Mesendoderm (in vitro differentiated cells): Measurements from ENCODE around the gene RBM33.

ENCODE experiments used
- DNase-seq: peaks from one replicate; pipeline ENCODE4 v3.0.0; 2013
- H2AK5ac ChIP-seq: 2 replicates; pipeline ENCODE4 v1.6.1; 2013; ENCODE audit warnings: low read length, inconsistent platforms
- H2BK120ac ChIP-seq: 2 replicates; pipeline ENCODE4 v1.6.1; 2013; ENCODE audit warnings: low read depth, mild to moderate bottlenecking, low read length, moderate library complexity, mixed read lengths
- H2BK15ac ChIP-seq: replicated peaks from 2 replicates; pipeline ENCODE4 v1.6.1; 2013; ENCODE audit warnings: low read depth, mild to moderate bottlenecking, moderate library complexity
- H2BK5ac ChIP-seq: 2 replicates; pipeline ENCODE4 v1.6.1; 2013; ENCODE audit warnings: low read length, inconsistent platforms
- H3K18ac ChIP-seq: 2 replicates; pipeline ENCODE4 v1.6.1; 2013; ENCODE audit warnings: mild to moderate bottlenecking, low read length, mixed read lengths
- H3K23ac ChIP-seq: one replicate; pipeline ENCODE4 v1.6.1; 2013; ENCODE audit warnings: low read length
- H3K27ac ChIP-seq: 2 replicates; pipeline ENCODE4 v1.5.1; 2013; ENCODE audit warnings: low read depth, mild to moderate bottlenecking, inconsistent platforms, low read length, moderate library complexity
- H3K27me3 ChIP-seq: 2 replicates; pipeline ENCODE4 v1.6.1; 2013; ENCODE audit warnings: low read length, control low read depth, mild to moderate bottlenecking, inconsistent platforms; ENCODE audit not compliant: insufficient read depth, poor library complexity
- H3K36me3 ChIP-seq: 2 replicates; pipeline ENCODE4 v1.6.1; 2013; ENCODE audit warnings: low read length, inconsistent platforms; ENCODE audit not compliant: control insufficient read depth, insufficient read depth
- H3K4ac ChIP-seq: one replicate; pipeline ENCODE4 v1.6.1; 2013; ENCODE audit warnings: low read depth, mild to moderate bottlenecking, low read length, moderate library complexity
- H3K4me1 ChIP-seq: 2 replicates; pipeline ENCODE4 v1.6.1; 2013; ENCODE audit warnings: low read depth, low read length, inconsistent platforms; ENCODE audit not compliant: control insufficient read depth
- H3K4me2 ChIP-seq: 2 replicates; pipeline ENCODE4 v1.6.1; 2013; ENCODE audit warnings: low read length
- H3K4me3 ChIP-seq: 2 replicates; pipeline ENCODE4 v1.5.1; 2013; ENCODE audit warnings: mild to moderate bottlenecking, low read length
- H3K56ac ChIP-seq: one replicate; pipeline ENCODE4 v1.6.1; 2013; ENCODE audit warnings: low read length
- H3K79me1 ChIP-seq: 2 replicates; pipeline ENCODE4 v1.6.1; 2013; ENCODE audit warnings: low read length, inconsistent platforms
- H3K79me2 ChIP-seq: 2 replicates; pipeline ENCODE4 v1.6.1; 2013; ENCODE audit warnings: mild to moderate bottlenecking, low read length; ENCODE audit not compliant: control insufficient read depth, insufficient read depth
- H3K9ac ChIP-seq: 2 replicates; pipeline ENCODE4 v1.6.1; 2013; ENCODE audit warnings: low read length, inconsistent platforms
- H4K5ac ChIP-seq: one replicate; pipeline ENCODE4 v1.6.1; 2013; ENCODE audit warnings: low read length
- H4K8ac ChIP-seq: one replicate; pipeline ENCODE4 v1.6.1; 2013; ENCODE audit warnings: low read depth, mild to moderate bottlenecking, control low read depth, low read length, moderate library complexity
- WGBS: extraction: QIAGEN DNeasy Blood & Tissue Kit; methylation state at CpG from one replicate; pipeline ENCODE4 v1.1.7; 2013; ENCODE audit warnings: low lambda C conversion rate, missing lambda C conversion rate; ENCODE audit not compliant: insufficient coverage; ENCODE audit errors: extremely low coverage; 5-methylcytosine and 5-hydroxymethylcytosine counted together

Gene RBM33

GRCh38 chr7:155643804-155644177, 670 bp upstream of the RBM33 start:
- Histone ChIP-seq H3K4me2 (peak overlapping the region; percentile 65), H3K4me3 (peak overlapping the region; percentile 99), H3K56ac (peak overlapping the region; percentile 100), H4K8ac (peak overlapping the region; percentile 16), H2BK5ac (no peak overlapping the region), H2BK120ac (no peak overlapping the region), H3K9ac (peak overlapping the region; percentile 95), H3K18ac (peak overlapping the region; percentile 69), H3K4me1 (peaks cover 3% of the 10 kb centered on the region), H3K36me3 (no peaks in the 10 kb centered on the region), H4K5ac (peak overlapping the region; percentile 21), H3K79me1 (peaks cover 9% of the 10 kb centered on the region), H2BK15ac (no peak overlapping the region), H3K27me3 (no peaks in the 10 kb centered on the region), H2AK5ac (no peak overlapping the region), H3K23ac (peak overlapping the region; percentile 0), H3K79me2 (peaks cover 38% of the 10 kb centered on the region), H3K4ac (peak overlapping the region; percentile 65), H3K27ac (peak overlapping the region; percentile 95)
- WGBS = no CpG with 5 or more reads among the region's 32 CpGs
- DNase-seq = no peak

GRCh38 chr7:155644971-155645509, 579 bp downstream of the RBM33 start:
- peak overlapping the region; percentile 77 for H2BK5ac ChIP-seq

GRCh38 chr7:155645662-155646061, 1.2 kb downstream of the RBM33 start:
- Histone ChIP-seq H2BK120ac (no peak overlapping the region), H3K23ac (no peak overlapping the region), H3K4me2 (peak overlapping the region; percentile 50), H3K9ac (peak overlapping the region; percentile 57), H3K36me3 (no peaks in the 10 kb centered on the region), H4K8ac (no peak overlapping the region), H4K5ac (no peak overlapping the region), H2AK5ac (no peak overlapping the region), H3K18ac (no peak overlapping the region), H3K56ac (peak overlapping the region; percentile 31), H3K4ac (no peak overlapping the region), H3K4me1 (peaks cover 3% of the 10 kb centered on the region), H3K79me2 (peaks cover 53% of the 10 kb centered on the region), H3K27ac (no peak overlapping the region), H3K4me3 (no peak overlapping the region), H3K27me3 (no peaks in the 10 kb centered on the region), H3K79me1 (peaks cover 17% of the 10 kb centered on the region), H2BK5ac (no peak overlapping the region), H2BK15ac (no peak overlapping the region)
- no peak for DNase-seq
- no CpG with 5 or more reads among the region's 7 CpGs for WGBS

More at GRCh38 chr7:155644971-155645509, 579 bp downstream of the RBM33 start:
- Histone ChIP-seq H3K56ac (peak overlapping the region; percentile 100), H3K4me2 (peak overlapping the region; percentile 56), H3K27ac (peak overlapping the region; percentile 95), H3K79me1 (peaks cover 16% of the 10 kb centered on the region), H3K9ac (peak overlapping the region; percentile 95), H3K27me3 (no peaks in the 10 kb centered on the region), H3K36me3 (no peaks in the 10 kb centered on the region), H4K5ac (no peak overlapping the region), H2BK120ac (peak overlapping the region; percentile 10), H3K4me3 (peak overlapping the region; percentile 99), H3K23ac (peak overlapping the region; percentile 91), H2AK5ac (no peak overlapping the region), H3K79me2 (peaks cover 50% of the 10 kb centered on the region), H3K18ac (peak overlapping the region; percentile 54), H2BK15ac (no peak overlapping the region), H3K4ac (peak overlapping the region; percentile 92), H3K4me1 (peaks cover 3% of the 10 kb centered on the region), H4K8ac (no peak overlapping the region)
- DNase-seq = peak; percentile 63
- no CpG with 5 or more reads among the region's 22 CpGs for WGBS

GRCh38 chr7:155646669-155647068, 2.2 kb downstream of the RBM33 start:
- Histone ChIP-seq H2AK5ac (no peak overlapping the region), H3K4ac (no peak overlapping the region), H3K4me3 (no peak overlapping the region), H2BK120ac (no peak overlapping the region), H3K56ac (no peak overlapping the region), H3K4me2 (no peak overlapping the region), H3K79me1 (peaks cover 17% of the 10 kb centered on the region), H3K9ac (no peak overlapping the region), H2BK5ac (no peak overlapping the region), H4K8ac (no peak overlapping the region), H3K27me3 (no peaks in the 10 kb centered on the region), H3K36me3 (no peaks in the 10 kb centered on the region), H3K23ac (no peak overlapping the region), H4K5ac (no peak overlapping the region), H2BK15ac (no peak overlapping the region), H3K18ac (no peak overlapping the region), H3K27ac (no peak overlapping the region), H3K79me2 (peaks cover 62% of the 10 kb centered on the region), H3K4me1 (peaks cover 3% of the 10 kb centered on the region)
- DNase-seq = no peak
- 100% methylated on average over 1 of the region's 7 CpGs for WGBS

GRCh38 chr7:155647302-155647701, 2.8 kb downstream of the RBM33 start:
- peaks cover 17% of the 10 kb centered on the region for H3K79me1 ChIP-seq
- H3K4me1 ChIP-seq = peaks cover 3% of the 10 kb centered on the region
- no peak overlapping the region for H2AK5ac ChIP-seq
- no peak overlapping the region for H3K27ac ChIP-seq
- H3K4me2 ChIP-seq = no peak overlapping the region
- no peak overlapping the region for H4K8ac ChIP-seq
- no CpG with 5 or more reads among the region's 5 CpGs for WGBS
- no peaks in the 10 kb centered on the region for H3K27me3 ChIP-seq
- H3K4me3 ChIP-seq = no peak overlapping the region
- no peak overlapping the region for H4K5ac ChIP-seq
- no peaks in the 10 kb centered on the region for H3K36me3 ChIP-seq
- H2BK120ac ChIP-seq = no peak overlapping the region
- peaks cover 67% of the 10 kb centered on the region for H3K79me2 ChIP-seq
- H3K23ac ChIP-seq = no peak overlapping the region
- H3K9ac ChIP-seq = no peak overlapping the region
- H3K4ac ChIP-seq = no peak overlapping the region
- H3K18ac ChIP-seq = no peak overlapping the region
- H2BK15ac ChIP-seq = no peak overlapping the region
- no peak overlapping the region for H2BK5ac ChIP-seq
- no peak overlapping the region for H3K56ac ChIP-seq
- no peak for DNase-seq

- Histone ChIP-seq H3K9ac (no peak overlapping the region), H2AK5ac (no peak overlapping the region), H3K4me3 (no peak overlapping the region), H2BK120ac (no peak overlapping the region), H2BK15ac (no peak overlapping the region), H3K18ac (no peak overlapping the region), H3K27ac (no peak overlapping the region), H3K79me2 (peaks cover 71% of the 10 kb centered on the region), H3K27me3 (no peaks in the 10 kb centered on the region), H3K36me3 (no peaks in the 10 kb centered on the region), H4K5ac (no peak overlapping the region), H3K79me1 (peaks cover 17% of the 10 kb centered on the region), H4K8ac (no peak overlapping the region), H3K23ac (no peak overlapping the region), H3K4ac (no peak overlapping the region), H3K4me2 (no peak overlapping the region), H3K4me1 (peaks cover 3% of the 10 kb centered on the region), H3K56ac (no peak overlapping the region), H2BK5ac (no peak overlapping the region)
- no peak for DNase-seq
- no CpG with 5 or more reads among the region's 2 CpGs for WGBS
Observed at GRCh38 chr7:155647734-155648133, 3.3 kb downstream of the RBM33 start.
